SU-DHL-6 (cell line): ENCODE results near the gene HMGCR.
"Not testable (repeated sequence)": the region's sequence is repeated elsewhere in the genome, so short reads cannot be mapped to it uniquely, and the experiment has no call there.

Experiments used
- H2AFZ ChIP-seq: fragments of 200-600 bp; sonication (generic); 2 replicates; pipeline ENCODE4 v1.6.1; 2014; ENCODE audit warnings: low read depth, mild to moderate bottlenecking, moderate library complexity, mixed read lengths, antibody characterized with exemption, low read length; ENCODE audit not compliant: severe bottlenecking
- H3F3A ChIP-seq: fragments of 200-600 bp; shearing (Covaris generic); 2 replicates; pipeline ENCODE4 v1.6.0; 2016; ENCODE audit warnings: antibody characterized with exemption, mild to moderate bottlenecking; ENCODE audit not compliant: insufficient read depth
- H3K27ac ChIP-seq: fragments of 200-600 bp; sonication (generic); 2 replicates; pipeline ENCODE4 v1.5.1; 2016; ENCODE audit warnings: low read depth, mild to moderate bottlenecking, low read length, moderate library complexity, mixed read lengths
- H3K27me3 ChIP-seq: fragments of 200-600 bp; sonication (generic), shearing (Covaris generic); 2 replicates; pipeline ENCODE4 v1.6.0; 2014; ENCODE audit warnings: mild to moderate bottlenecking, low read length
- H3K36me3 ChIP-seq: fragments of 200-600 bp; sonication (generic); 2 replicates; pipeline ENCODE4 v1.6.1; 2014; ENCODE audit warnings: mild to moderate bottlenecking, low read length, mixed read lengths
- H3K4me2 ChIP-seq: fragments of 300-600, 200-600 bp; shearing (Covaris generic), sonication (generic); 2 replicates; pipeline ENCODE4 v1.6.0; 2014; ENCODE audit warnings: low read length, low read depth, mild to moderate bottlenecking; ENCODE audit not compliant: poor library complexity, severe bottlenecking
- H3K4me3 ChIP-seq: fragments of 200-600 bp; sonication (generic); 2 replicates; pipeline ENCODE4 v1.5.1; 2014; ENCODE audit warnings: antibody characterized with exemption, low read length, mild to moderate bottlenecking, mixed read lengths; ENCODE audit not compliant: insufficient read depth, poor library complexity, severe bottlenecking
- H3K79me2 ChIP-seq: fragments of 200-600 bp; sonication (generic); 2 replicates; pipeline ENCODE4 v1.6.1; 2014; ENCODE audit warnings: mild to moderate bottlenecking, low read length, moderate library complexity; ENCODE audit not compliant: insufficient read depth
- H3K9ac ChIP-seq: fragments of 200-600 bp; sonication (generic); 2 replicates; pipeline ENCODE4 v1.7.0; 2014; ENCODE audit warnings: mild to moderate bottlenecking, low read length
- H3K9me2 ChIP-seq: fragments of 200-600 bp; sonication (generic); replicated peaks from 2 replicates; pipeline ENCODE4 v1.6.1; 2014; ENCODE audit warnings: low read length; ENCODE audit not compliant: insufficient read depth
- H3K9me3 ChIP-seq: fragments of 200-600 bp; sonication (generic); 2 replicates; pipeline ENCODE4 v1.6.1; 2014; ENCODE audit warnings: low read length, mixed read lengths; ENCODE audit not compliant: insufficient read depth
- H4K20me1 ChIP-seq: fragments of 200-600 bp; sonication (generic); 2 replicates; pipeline ENCODE4 v1.6.1; 2014; ENCODE audit warnings: low read depth, mild to moderate bottlenecking, antibody characterized with exemption, low read length, moderate library complexity, mixed read lengths
- CTCF ChIP-seq: fragments of 200-600 bp; sonication (generic); IDR thresholded peaks from one replicate; pipeline ENCODE4 v1.5.1; 2017; ENCODE audit warnings: antibody characterized with exemption, mild to moderate bottlenecking, low read length, moderate library complexity; ENCODE audit not compliant: insufficient read depth, poor library complexity, severe bottlenecking
- EZH2phosphoT487 ChIP-seq: fragments of 200-600 bp; sonication (generic), shearing (Covaris generic); conservative IDR thresholded peaks from 2 replicates; pipeline ENCODE4 v1.6.1; 2018; ENCODE audit warnings: mild to moderate bottlenecking, antibody characterized with exemption, low read length, moderate library complexity, mixed read lengths

The HMGCR gene

DNA sequence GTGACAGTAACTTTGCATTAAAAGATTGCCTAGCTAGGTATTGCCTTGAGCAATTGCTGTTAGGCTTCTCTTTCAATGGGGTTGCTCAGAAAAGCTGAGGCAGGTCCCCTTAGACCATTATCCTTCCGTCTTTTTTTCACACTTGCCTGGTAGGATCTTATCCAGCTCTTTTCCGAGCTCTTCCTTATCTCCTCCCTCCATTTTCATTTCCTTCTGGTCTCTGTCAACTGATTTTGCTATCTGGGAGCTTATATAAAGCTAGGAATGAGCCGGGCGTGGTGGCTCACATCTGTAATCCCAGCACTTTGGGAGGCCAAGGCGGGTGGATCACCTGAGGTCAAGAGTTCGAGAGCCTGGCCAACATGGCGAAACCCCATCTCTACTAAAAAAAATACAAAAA lies 6.6 kb upstream of the HMGCR start:
- Histone ChIP-seq H3K27ac (no peak overlapping the region), H3K36me3 (no peaks in the 10 kb centered on the region), H3K9me2 (no peaks in the 10 kb centered on the region), H3K27me3 (no peaks in the 10 kb centered on the region), H2AFZ (no peak overlapping the region), H3K9me3 (no peaks in the 10 kb centered on the region), H3K4me2 (no peak overlapping the region), H4K20me1 (no peaks in the 10 kb centered on the region), H3K79me2 (no peaks in the 10 kb centered on the region), H3K4me3 (no peak overlapping the region), H3F3A (no peaks in the 10 kb centered on the region), H3K9ac (no peak overlapping the region)
- TF ChIP-seq EZH2phosphoT487 (no peak), CTCF (no peak)

GRCh38 chr5:75331095-75332090 lies 5.6 kb upstream of the HMGCR start:
- Histone ChIP-seq H3K9me2 (no peaks in the 10 kb centered on the region), H2AFZ (peak overlapping the region; percentile 44), H3K27me3 (no peaks in the 10 kb centered on the region), H3K4me3 (no peak overlapping the region), H3K79me2 (no peaks in the 10 kb centered on the region), H3K36me3 (no peaks in the 10 kb centered on the region), H4K20me1 (no peaks in the 10 kb centered on the region), H3K9ac (no peak overlapping the region), H3K4me2 (no peak overlapping the region), H3K27ac (no peak overlapping the region), H3K9me3 (no peaks in the 10 kb centered on the region), H3F3A (no peaks in the 10 kb centered on the region)
- TF ChIP-seq CTCF: no peak
- no peak for TF ChIP-seq EZH2phosphoT487

DNA sequence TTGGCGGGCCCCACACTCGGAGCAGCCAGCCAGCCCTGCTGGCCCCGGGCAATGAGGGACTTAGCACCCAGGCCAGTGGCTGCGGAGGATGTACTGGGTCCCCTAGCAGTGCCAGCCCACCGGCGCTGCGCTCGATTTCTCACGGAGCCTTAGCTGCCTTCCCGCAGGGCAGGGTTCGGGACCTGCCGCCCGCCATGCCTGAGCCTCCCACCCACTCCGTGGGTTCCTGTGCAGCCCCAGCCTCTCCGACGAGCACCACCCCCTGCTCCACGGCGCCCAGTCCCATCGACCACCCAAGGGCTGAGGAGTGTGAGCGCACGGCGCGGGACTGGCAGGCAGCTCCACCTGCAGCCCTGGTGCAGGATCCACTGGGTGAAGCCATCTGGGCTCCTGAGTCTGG lies 3.3 kb upstream of the HMGCR start:
- H3F3A ChIP-seq, H3K36me3 ChIP-seq, H3K4me2 ChIP-seq, H3K9ac ChIP-seq, H3K4me3 ChIP-seq, H3K9me3 ChIP-seq, H3K9me2 ChIP-seq, H2AFZ ChIP-seq, H4K20me1 ChIP-seq, H3K27ac ChIP-seq, H3K27me3 ChIP-seq: not testable (repeated sequence)
- H3K79me2 ChIP-seq: peaks cover 17% of the 10 kb centered on the region

- H3K9me2 ChIP-seq, H3F3A ChIP-seq, H3K9me3 ChIP-seq, H3K9ac ChIP-seq, H2AFZ ChIP-seq, H3K4me3 ChIP-seq, H3K36me3 ChIP-seq, H3K4me2 ChIP-seq, H3K27ac ChIP-seq, H3K27me3 ChIP-seq: not testable (repeated sequence)
- peaks cover 24% of the 10 kb centered on the region for H3K79me2 ChIP-seq
- peaks cover 13% of the 10 kb centered on the region for H4K20me1 ChIP-seq
Observed at GRCh38 chr5:75334413-75334812, 2.6 kb upstream of the HMGCR start.
